H1 (cell line): ENCODE results near the gene TRABD2A.

Experiments used
- KDM1A ChIP-seq: fragments of 200-600, 300-600 bp; sonication (generic); IDR thresholded peaks from 2 replicates; pipeline ENCODE4 v1.7.1; 2016; ENCODE audit warnings: mild to moderate bottlenecking, low read length, borderline replicate concordance
- SP2 ChIP-seq: IDR thresholded peaks from 2 replicates; pipeline ENCODE4 v1.6.1; 2012; ENCODE audit warnings: mild to moderate bottlenecking, low read length, inconsistent platforms

GRCh38 chr2:84881581-84882413, 913 bp upstream of the TRABD2A start:
- no peak for TF ChIP-seq SP2
- no peak for TF ChIP-seq KDM1A
